Measurements from ENCODE around the gene C15orf40. TPM values are rescaled to one million over a fixed set of nuclear protein-coding genes. Genes with fewer than 3 reads are reported as not detected.

Gene C15orf40
- total RNA-seq, 1 experiment from 2014 or later, result 29.0 TPM

Other genes starting within 250 kb of the C15orf40 start
- not detected in 2 replicates for gene FSD2, start 205.6 kb downstream of the C15orf40 start, total RNA-seq (2014; rRNA removed; shearing (Covaris generic))
- 4.7 and 4.8 TPM in 2 replicates for gene WHAMM, start 202.0 kb downstream of the C15orf40 start, total RNA-seq (2014; rRNA removed; shearing (Covaris generic))
- 0.41 and 1.2 TPM in 2 replicates for gene HOMER2, start 58.9 kb downstream of the C15orf40 start, total RNA-seq (2014; rRNA removed; shearing (Covaris generic))
- gene RAMAC, start 25.4 kb downstream of the C15orf40 start, total RNA-seq (2014; rRNA removed; shearing (Covaris generic)), result 43.3 and 67.3 TPM in 2 replicates
- gene BTBD1, start 55.6 kb upstream of the C15orf40 start, total RNA-seq (2014; rRNA removed; shearing (Covaris generic)), result 100 and 122 TPM in 2 replicates
- gene TM6SF1, start 96.0 kb upstream of the C15orf40 start, total RNA-seq (2014; rRNA removed; shearing (Covaris generic)), result 0.38 and 2.2 TPM in 2 replicates
- gene HDGFL3, start 196.2 kb upstream of the C15orf40 start, total RNA-seq (2014; rRNA removed; shearing (Covaris generic)), result 93.9 and 195 TPM in 2 replicates

Data from SJSA1 (cell line).